ENCODE results near the gene CENPN. TPM values are rescaled to one million over a fixed set of nuclear protein-coding genes. Genes with fewer than 3 reads are reported as not detected.

The CENPN gene
- total and polyA plus RNA-seq, 8 donors, result 1.4 to 4.1 (median 2.8) TPM

- no peaks in the 10 kb centered on the region for H3K27me3 ChIP-seq
- no peak overlapping the region for H3K27ac ChIP-seq
- H3K4me3 ChIP-seq, result no peak overlapping the region
- DNase-seq (no peak), ATAC-seq (no peak), FAIRE-seq (no peak)
- intact Hi-C loops (cut with DNase I), result no loop called here
- WGBS, 2 donors, result 90 to 91% methylated on average over 10 of the region's 10 CpGs
- H3K9me3 ChIP-seq, result no peaks in the 10 kb centered on the region
- no peaks in the 10 kb centered on the region for H3K4me1 ChIP-seq
- no peaks in the 10 kb centered on the region for H3K36me3 ChIP-seq
- TF ChIP-seq CTCF (IDR thresholded peaks at IDR 0.05), result no peak
These were observed 55.0 kb downstream of the CENPN start for GRCh38 chr16:81061871-81062608.

- no peaks in the 10 kb centered on the region for H3K4me1 ChIP-seq
- no peaks in the 10 kb centered on the region for H3K27me3 ChIP-seq
- no peak overlapping the region for H3K27ac ChIP-seq
- FAIRE-seq (no peak), DNase-seq (no peak), ATAC-seq (no peak)
- TF ChIP-seq CTCF (IDR thresholded peaks at IDR 0.05), result no peak
- H3K9me3 ChIP-seq, result no peaks in the 10 kb centered on the region
- no peak overlapping the region for H3K4me3 ChIP-seq
- intact Hi-C loops (cut with DNase I), result no loop called here
- H3K36me3 ChIP-seq, result no peaks in the 10 kb centered on the region
- 75 to 76% methylated on average over 4 of the region's 4 CpGs for WGBS, 2 donors
These were observed 59.7 kb downstream of the CENPN start for GRCh38 chr16:81066681-81067080.

GRCh38 chr16:81067166-81067565 lies 60.2 kb downstream of the CENPN start:
- Histone ChIP-seq H3K36me3 (no peaks in the 10 kb centered on the region), H3K4me1 (no peaks in the 10 kb centered on the region), H3K27me3 (no peaks in the 10 kb centered on the region), H3K27ac (no peak overlapping the region), H3K9me3 (no peaks in the 10 kb centered on the region), H3K4me3 (no peak overlapping the region)
- FAIRE-seq (no peak), DNase-seq (no peak), ATAC-seq (no peak)
- 93 to 94% methylated on average over 1 of the region's 1 CpG for WGBS, 2 donors
- no peak for TF ChIP-seq CTCF (IDR thresholded peaks at IDR 0.05)
- intact Hi-C loops (cut with DNase I), result no loop called here

- H3K27ac ChIP-seq, result no peak overlapping the region
- FAIRE-seq, result no peak
- no peaks in the 10 kb centered on the region for H3K27me3 ChIP-seq
- intact Hi-C loops (cut with DNase I), result no loop called here
- no peak for DNase-seq
- H3K4me1 ChIP-seq, result no peaks in the 10 kb centered on the region
- no peak for ATAC-seq
- H3K36me3 ChIP-seq, result no peaks in the 10 kb centered on the region
- no peak for TF ChIP-seq CTCF (IDR thresholded peaks at IDR 0.05)
- 84 to 95% methylated on average over 4 of the region's 4 CpGs for WGBS, 2 donors
- H3K9me3 ChIP-seq, result no peaks in the 10 kb centered on the region
- H3K4me3 ChIP-seq, result no peak overlapping the region
These were observed 62.0 kb downstream of the CENPN start for GRCh38 chr16:81069063-81069462.

GRCh38 chr16:81070979-81071378 lies 64.0 kb downstream of the CENPN start:
- H3K27ac ChIP-seq, result no peak overlapping the region
- no peaks in the 10 kb centered on the region for H3K36me3 ChIP-seq
- no peaks in the 10 kb centered on the region for H3K9me3 ChIP-seq
- no peaks in the 10 kb centered on the region for H3K4me1 ChIP-seq
- H3K27me3 ChIP-seq, result no peaks in the 10 kb centered on the region
- no peak for TF ChIP-seq CTCF (IDR thresholded peaks at IDR 0.05)
- intact Hi-C loops (cut with DNase I), result no loop called here
- WGBS, 2 donors, result 67 to 81% methylated on average over 7 to 8 of the region's 8 CpGs
- DNase-seq, result no peak
- no peak for FAIRE-seq
- ATAC-seq, result no peak
- H3K4me3 ChIP-seq, result no peak overlapping the region
